Activated naive CD8-positive, alpha-beta T cell treated with anti-CD3 and anti-CD28 coated beads for 36 hours (primary cell): ENCODE measurements around the gene FBL. TPM values are rescaled to one million over a fixed set of nuclear protein-coding genes. Genes with fewer than 3 reads are reported as not detected.
"Not testable (repeated sequence)": the region's sequence is repeated elsewhere in the genome, so short reads cannot be mapped to it uniquely, and the experiment has no call there.

Experiments
- DNase-seq: peaks from one replicate; pipeline ENCODE4 v3.0.0; 2021
- H3K27ac Mint-ChIP-seq: one replicate; pipeline ENCODE4 v1.8.0; 2022; ENCODE audit warnings: mild to moderate bottlenecking, moderate library complexity, mixed read lengths
- H3K27me3 Mint-ChIP-seq: one replicate; pipeline ENCODE4 v1.8.0; 2022; ENCODE audit warnings: mild to moderate bottlenecking, mixed read lengths
- H3K36me3 Mint-ChIP-seq: one replicate; pipeline ENCODE4 v1.8.0; 2021; ENCODE audit warnings: mild to moderate bottlenecking, mixed read lengths
- H3K4me1 Mint-ChIP-seq: one replicate; pipeline ENCODE4 v1.8.0; 2021; ENCODE audit warnings: mixed read lengths
- H3K4me3 Mint-ChIP-seq: one replicate; pipeline ENCODE4 v1.8.0; 2022; ENCODE audit warnings: mild to moderate bottlenecking, moderate library complexity, mixed read lengths
- H3K9me3 Mint-ChIP-seq: one replicate; pipeline ENCODE4 v1.8.0; 2022; ENCODE audit warnings: mixed read lengths
- total RNA-seq, 2 experiments: library from RNA; stranded (reverse); gene quantifications; one replicate each; pipeline ENCODE4 v1.2.3, GENCODE V29; 2021

FBL gene
- total RNA-seq, 2 experiments from 2014 or later, result 925 to 936 TPM

- no peak overlapping the region for H3K27ac Mint-ChIP-seq
- H3K36me3 Mint-ChIP-seq, result no peaks in the 10 kb centered on the region
- H3K9me3 Mint-ChIP-seq, result no peaks in the 10 kb centered on the region
- no peak for DNase-seq
- no peak overlapping the region for H3K4me3 Mint-ChIP-seq
- H3K27me3 Mint-ChIP-seq, result no peaks in the 10 kb centered on the region
- H3K4me1 Mint-ChIP-seq, result no peaks in the 10 kb centered on the region
Measured at GRCh38 chr19:39810424-39810823, 35.8 kb downstream of the FBL start.

GRCh38 chr19:39809368-39809767 is 36.8 kb downstream of the FBL start:
- Mint-ChIP-seq H3K27ac (no peak overlapping the region), H3K4me3 (no peak overlapping the region), H3K4me1 (no peaks in the 10 kb centered on the region), H3K36me3 (no peaks in the 10 kb centered on the region), H3K27me3 (no peaks in the 10 kb centered on the region), H3K9me3 (no peaks in the 10 kb centered on the region)
- no peak for DNase-seq

GRCh38 chr19:39808688-39809087 is 37.5 kb downstream of the FBL start:
- H3K4me1 Mint-ChIP-seq, H3K36me3 Mint-ChIP-seq, H3K9me3 Mint-ChIP-seq, DNase-seq, H3K27ac Mint-ChIP-seq, H3K27me3 Mint-ChIP-seq, H3K4me3 Mint-ChIP-seq: not testable (repeated sequence)

- no peak for DNase-seq
- H3K4me1 Mint-ChIP-seq, result no peaks in the 10 kb centered on the region
- H3K9me3 Mint-ChIP-seq, result no peaks in the 10 kb centered on the region
- H3K36me3 Mint-ChIP-seq, result no peaks in the 10 kb centered on the region
- no peak overlapping the region for H3K4me3 Mint-ChIP-seq
- peaks cover 5% of the 10 kb centered on the region for H3K27me3 Mint-ChIP-seq
- H3K27ac Mint-ChIP-seq, result no peak overlapping the region
Measured at GRCh38 chr19:39807846-39808364, 38.3 kb downstream of the FBL start.

- no peak overlapping the region for H3K4me3 Mint-ChIP-seq
- H3K36me3 Mint-ChIP-seq, result no peaks in the 10 kb centered on the region
- H3K4me1 Mint-ChIP-seq, result no peaks in the 10 kb centered on the region
- H3K27ac Mint-ChIP-seq, result no peak overlapping the region
- no peaks in the 10 kb centered on the region for H3K9me3 Mint-ChIP-seq
- H3K27me3 Mint-ChIP-seq, result peaks cover 12% of the 10 kb centered on the region
- DNase-seq, result no peak
Measured at GRCh38 chr19:39805104-39805503, 41.1 kb downstream of the FBL start.

- peaks cover 2% of the 10 kb centered on the region for H3K4me1 Mint-ChIP-seq
- no peaks in the 10 kb centered on the region for H3K9me3 Mint-ChIP-seq
- peaks cover 12% of the 10 kb centered on the region for H3K27me3 Mint-ChIP-seq
- no peak for DNase-seq
- H3K36me3 Mint-ChIP-seq, result no peaks in the 10 kb centered on the region
- no peak overlapping the region for H3K27ac Mint-ChIP-seq
- H3K4me3 Mint-ChIP-seq, result no peak overlapping the region
Measured at GRCh38 chr19:39802958-39803357, 43.2 kb downstream of the FBL start.

- H3K9me3 Mint-ChIP-seq, result no peaks in the 10 kb centered on the region
- DNase-seq, result no peak
- no peak overlapping the region for H3K4me3 Mint-ChIP-seq
- peaks cover 2% of the 10 kb centered on the region for H3K4me1 Mint-ChIP-seq
- peaks cover 10% of the 10 kb centered on the region for H3K27me3 Mint-ChIP-seq
- H3K36me3 Mint-ChIP-seq, result no peaks in the 10 kb centered on the region
- no peak overlapping the region for H3K27ac Mint-ChIP-seq
Measured at GRCh38 chr19:39797083-39797482, 49.1 kb downstream of the FBL start.

GRCh38 chr19:39796000-39796498 is 50.1 kb downstream of the FBL start:
- Mint-ChIP-seq H3K27me3 (peaks cover 7% of the 10 kb centered on the region), H3K4me1 (peaks cover 2% of the 10 kb centered on the region), H3K36me3 (no peaks in the 10 kb centered on the region), H3K27ac (no peak overlapping the region), H3K4me3 (no peak overlapping the region), H3K9me3 (no peaks in the 10 kb centered on the region)
- no peak for DNase-seq

- H3K27ac Mint-ChIP-seq, result no peak overlapping the region
- no peak for DNase-seq
Measured at GRCh38 chr19:39795001-39795400, 51.2 kb downstream of the FBL start.

GRCh38 chr19:39792999-39793546 is 53.1 kb downstream of the FBL start:
- Mint-ChIP-seq H3K27me3 (peaks cover 10% of the 10 kb centered on the region), H3K27ac (no peak overlapping the region), H3K4me1 (no peaks in the 10 kb centered on the region), H3K36me3 (no peaks in the 10 kb centered on the region), H3K9me3 (peaks cover 7% of the 10 kb centered on the region), H3K4me3 (peak overlapping the region; percentile 78)
- peak; percentile 72 for DNase-seq

More at GRCh38 chr19:39795001-39795400, 51.2 kb downstream of the FBL start:
- Mint-ChIP-seq H3K4me3 (no peak overlapping the region), H3K36me3 (no peaks in the 10 kb centered on the region), H3K27me3 (peaks cover 7% of the 10 kb centered on the region), H3K4me1 (peaks cover 2% of the 10 kb centered on the region), H3K9me3 (no peaks in the 10 kb centered on the region)

- DNase-seq, result no peak
- H3K36me3 Mint-ChIP-seq, result no peaks in the 10 kb centered on the region
Measured at GRCh38 chr19:39788244-39788643, 57.9 kb downstream of the FBL start.

More at GRCh38 chr19:39788244-39788643, 57.9 kb downstream of the FBL start:
- Mint-ChIP-seq H3K27me3 (peaks cover 24% of the 10 kb centered on the region), H3K9me3 (peaks cover 9% of the 10 kb centered on the region), H3K4me3 (no peak overlapping the region), H3K27ac (no peak overlapping the region), H3K4me1 (no peaks in the 10 kb centered on the region)

Other genes starting within 250 kb of the FBL start
- gene LGALS13, start 243.9 kb downstream of the FBL start, total RNA-seq, result not detected
- gene LGALS16, start 190.5 kb downstream of the FBL start, total RNA-seq, result not detected
- gene LGALS14, start 141.9 kb downstream of the FBL start, total RNA-seq, result under 1 TPM; 0.39 to 0.70 TPM
- not detected for gene CLC, start 108.3 kb downstream of the FBL start, total RNA-seq
- not detected for gene LEUTX, start 67.5 kb downstream of the FBL start, total RNA-seq
- gene DYRK1B, start 12.2 kb downstream of the FBL start, total RNA-seq, result 1 to 10 TPM; 3.8 to 4.9 TPM
- 1 to 10 TPM; 7.0 to 8.0 TPM for gene FCGBP, start 88.3 kb upstream of the FBL start, total RNA-seq
- gene PSMC4, start 124.8 kb upstream of the FBL start, total RNA-seq, result 100 to 1,000 TPM; 169 to 170 TPM
- 1 to 10 TPM; 3.7 to 3.8 TPM for gene ZNF546, start 150.7 kb upstream of the FBL start, total RNA-seq
- 10 to 100 TPM; 16.1 to 18.6 TPM for gene ZNF780B, start 209.9 kb upstream of the FBL start, total RNA-seq
- 10 to 100 TPM; 12.7 to 16.7 TPM for gene ZNF780A, start 244.6 kb upstream of the FBL start, total RNA-seq